SKM-1 treated with dmso at 0.1 percent for 144 hours (cell line): ENCODE results near the gene CBARP.
A peak's percentile ranks its signal among the peaks of the same experiment; 100 is the strongest.
"Not testable (repeated sequence)": the region's sequence is repeated elsewhere in the genome, so short reads cannot be mapped to it uniquely, and the experiment has no call there.

Experiments
- DNase-seq: peaks from one replicate; lab custom pipeline; 2025; ENCODE audit not compliant: unreplicated experiment; lab: John Stamatoyannopoulos, UW

The CBARP gene

DNA sequence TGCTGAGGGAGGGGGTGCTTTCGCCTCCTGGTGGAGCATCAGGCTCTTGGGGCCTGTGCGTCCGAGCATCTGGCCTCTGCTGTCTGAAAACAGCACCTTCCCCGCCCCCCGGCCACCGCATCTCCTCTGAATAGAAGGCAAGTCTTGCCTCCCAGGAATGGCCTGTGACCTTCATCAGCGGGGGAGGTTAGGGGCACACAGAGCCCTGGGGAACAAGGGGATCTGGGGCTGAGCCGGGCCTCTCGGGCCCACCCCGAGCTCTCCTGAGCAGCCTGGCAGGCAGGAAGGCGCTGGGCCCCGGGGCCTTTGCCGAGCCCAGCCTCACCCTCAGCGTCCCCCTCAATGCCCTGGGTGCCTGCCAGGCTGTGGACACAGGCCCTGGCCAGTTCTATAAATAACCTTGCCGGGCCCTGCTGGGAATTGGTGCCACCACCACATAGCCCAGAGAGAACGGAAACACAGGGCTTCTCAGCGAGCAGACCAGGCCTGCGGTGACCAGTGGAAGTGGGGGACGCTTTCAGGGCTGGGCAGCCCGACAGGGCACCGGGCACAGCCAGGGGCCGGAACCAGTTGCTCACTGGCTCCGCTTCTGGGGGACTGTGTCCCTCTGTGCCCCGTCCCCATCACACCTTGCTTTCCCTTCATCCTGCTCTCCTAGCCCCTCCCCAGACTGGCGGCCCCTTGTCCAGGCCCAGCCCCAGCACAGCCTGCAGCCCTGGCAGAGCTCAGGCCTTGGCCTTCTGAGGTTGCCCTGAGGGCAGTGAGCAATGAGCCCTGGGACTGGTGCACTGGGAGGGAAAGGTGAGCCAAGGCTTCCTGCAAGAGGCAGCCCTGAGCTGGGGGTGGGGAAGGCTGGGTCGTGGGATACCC is 22.7 kb downstream of the CBARP start:
- DNase-seq: no peak

DNA sequence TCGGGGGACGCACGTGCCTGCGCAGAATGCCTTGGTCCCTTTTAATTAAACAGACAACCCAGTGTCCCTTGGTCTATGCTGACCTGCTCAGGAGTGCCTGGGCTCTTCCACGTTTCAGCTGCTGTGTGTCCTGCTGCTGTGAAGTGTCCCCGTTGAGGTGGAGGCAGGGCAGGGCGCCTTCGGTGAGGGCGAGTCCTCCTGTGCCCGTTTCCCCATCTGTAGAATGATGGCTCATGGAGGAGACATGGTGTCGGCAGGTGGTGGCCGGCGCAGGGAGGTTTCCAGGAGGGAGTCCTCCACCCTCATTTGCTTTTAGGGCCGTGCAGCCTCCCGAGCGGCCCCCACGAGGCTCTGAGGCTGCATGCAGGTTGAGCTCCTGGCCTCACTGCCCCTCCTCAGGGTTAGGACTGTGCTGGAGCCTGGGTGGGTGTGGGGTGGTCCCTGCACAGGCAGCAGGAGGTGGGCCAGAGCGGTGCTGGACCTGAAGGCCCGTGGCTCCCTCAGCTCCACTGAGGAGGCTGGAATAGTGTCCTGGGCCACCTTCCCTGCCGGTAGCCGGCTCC is 23.4 kb downstream of the CBARP start:
- no peak for DNase-seq

DNA sequence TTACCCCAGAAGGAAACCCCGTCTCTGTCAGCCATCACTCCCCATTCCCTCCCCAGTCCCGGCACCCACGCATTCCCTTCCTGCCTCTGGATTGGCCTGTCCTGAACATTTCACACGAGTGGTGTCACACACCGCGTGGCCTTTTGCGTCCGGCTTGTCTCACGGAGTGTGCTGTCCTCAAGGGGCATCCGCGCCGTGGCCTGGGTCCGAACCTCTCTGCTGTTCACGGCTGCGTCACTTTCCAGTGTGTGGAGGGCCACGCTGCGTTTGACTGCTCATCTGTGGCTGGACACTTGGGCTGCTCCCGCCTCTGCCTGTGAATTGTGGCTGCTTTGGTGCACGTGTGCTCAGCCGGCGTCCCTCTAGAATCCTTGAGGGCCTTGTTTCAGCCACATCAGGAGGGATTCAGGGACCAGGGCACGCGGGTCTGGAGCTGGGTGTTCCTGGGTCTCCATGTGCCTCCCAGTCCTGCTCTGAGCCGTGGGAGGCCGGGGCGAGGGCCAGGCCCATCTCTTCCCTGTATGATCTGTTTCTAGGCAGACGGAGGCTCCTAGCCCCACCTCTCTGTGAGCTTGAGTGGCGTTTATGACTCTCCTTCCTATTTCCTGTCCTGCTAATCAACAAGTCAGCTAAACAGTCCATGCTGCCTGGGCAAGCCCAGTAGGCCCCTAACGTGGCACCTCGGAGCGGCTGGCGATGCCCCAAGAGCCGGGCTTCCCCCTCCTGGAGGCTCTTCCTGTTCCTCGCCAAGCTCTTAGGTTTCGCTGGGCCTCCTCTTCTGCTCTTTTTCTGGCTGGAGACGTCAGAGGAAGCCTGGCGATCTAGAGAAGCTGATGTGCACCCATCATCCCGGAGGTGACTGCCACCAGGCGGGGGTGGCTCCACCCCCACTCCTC is 24.2 kb downstream of the CBARP start:
- no peak for DNase-seq

DNA sequence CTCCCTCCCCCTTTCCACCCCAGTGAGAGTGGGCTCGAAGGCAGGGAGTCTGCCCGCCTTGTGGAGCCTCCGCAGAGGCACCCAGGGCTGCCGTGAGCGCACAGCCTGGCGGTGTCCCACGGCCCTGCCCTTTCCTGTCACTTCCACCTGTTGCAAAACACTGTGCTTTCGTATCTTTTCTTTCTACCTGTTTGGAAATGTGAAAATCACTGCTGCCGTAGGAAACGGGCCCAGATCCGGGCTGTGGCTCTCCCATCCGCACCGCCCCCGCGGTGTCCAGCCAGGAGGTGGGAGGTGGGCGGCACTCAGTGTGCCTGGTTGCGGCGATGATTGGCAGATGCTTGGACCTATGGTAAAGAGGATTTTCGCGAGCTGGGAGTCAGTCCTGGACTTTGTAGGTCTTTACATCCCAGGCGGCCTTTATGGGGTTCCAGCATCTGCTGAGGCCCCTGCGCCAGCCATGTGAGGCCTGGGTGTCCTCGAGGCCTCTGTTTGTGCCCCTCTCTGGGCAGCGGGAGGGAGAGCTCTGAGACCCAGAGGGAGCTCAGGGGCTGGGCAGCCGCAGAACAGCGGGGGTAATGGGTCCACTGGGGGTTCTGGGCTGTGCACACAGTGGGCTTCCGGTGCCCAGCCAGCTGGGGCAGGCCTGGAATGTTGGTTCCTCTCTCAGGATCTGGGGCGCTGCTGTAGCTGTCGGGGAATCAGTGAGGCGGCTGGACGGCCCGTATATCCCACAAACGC is 26.1 kb downstream of the CBARP start:
- no peak for DNase-seq

DNA sequence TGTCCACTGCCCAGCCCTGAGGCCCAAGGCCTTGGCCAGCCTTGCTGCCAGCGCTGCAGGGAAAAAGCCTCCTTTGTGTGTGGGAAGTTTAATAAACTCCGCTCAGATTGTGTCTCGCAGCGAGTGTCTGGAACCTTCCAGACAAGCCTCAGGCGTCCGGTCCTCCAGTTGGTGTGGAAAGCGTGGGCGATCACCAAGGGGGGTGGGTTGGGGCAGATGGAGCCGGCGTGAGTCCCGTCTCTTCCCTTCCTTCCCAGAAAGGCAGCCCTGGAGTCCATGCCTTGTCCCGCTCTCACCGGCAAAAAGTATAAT is 27.6 kb downstream of the CBARP start:
- DNase-seq: no peak

DNA sequence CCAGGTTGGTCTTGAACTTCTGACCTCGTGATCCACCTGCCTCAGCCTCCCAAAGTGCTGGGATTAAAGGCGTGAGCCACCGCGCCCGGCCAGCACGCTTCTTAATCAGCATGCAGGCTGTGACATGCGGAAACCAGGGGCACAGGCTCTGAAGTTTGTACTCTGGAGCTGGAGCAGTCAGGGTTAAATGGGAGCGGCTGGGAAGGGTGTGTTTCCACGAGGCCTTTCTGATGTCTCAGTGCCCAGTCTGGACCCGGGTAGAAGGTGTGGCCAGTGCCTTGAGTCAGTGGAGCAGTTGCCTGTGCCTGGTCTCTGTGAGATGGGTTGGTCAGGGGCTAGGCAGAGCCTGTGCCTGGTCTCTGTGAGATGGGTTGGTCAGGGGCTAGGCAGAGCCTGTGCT is 29.0 kb downstream of the CBARP start:
- not testable (repeated sequence) for DNase-seq

DNA sequence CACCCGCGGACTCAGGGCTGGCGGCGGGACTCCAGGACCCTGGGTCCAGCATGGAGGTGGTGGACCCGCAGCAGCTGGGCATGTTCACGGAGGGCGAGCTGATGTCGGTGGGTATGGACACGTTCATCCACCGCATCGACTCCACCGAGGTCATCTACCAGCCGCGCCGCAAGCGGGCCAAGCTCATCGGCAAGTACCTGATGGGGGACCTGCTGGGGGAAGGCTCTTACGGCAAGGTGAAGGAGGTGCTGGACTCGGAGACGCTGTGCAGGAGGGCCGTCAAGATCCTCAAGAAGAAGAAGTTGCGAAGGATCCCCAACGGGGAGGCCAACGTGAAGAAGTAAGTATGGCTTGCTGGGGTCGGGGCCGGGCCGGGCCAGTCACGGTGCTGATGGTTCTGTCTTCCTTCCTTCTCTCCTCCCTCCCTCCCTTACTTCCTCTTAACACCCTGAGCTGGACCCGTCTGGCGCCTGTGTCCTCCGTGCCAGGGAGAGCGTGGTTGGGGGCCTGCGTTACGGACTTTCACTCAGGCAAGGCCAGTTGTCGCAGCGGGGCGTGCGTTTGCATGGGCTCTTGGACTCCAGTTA is 30.8 kb downstream of the CBARP start:
- DNase-seq: peak; percentile 41

DNA sequence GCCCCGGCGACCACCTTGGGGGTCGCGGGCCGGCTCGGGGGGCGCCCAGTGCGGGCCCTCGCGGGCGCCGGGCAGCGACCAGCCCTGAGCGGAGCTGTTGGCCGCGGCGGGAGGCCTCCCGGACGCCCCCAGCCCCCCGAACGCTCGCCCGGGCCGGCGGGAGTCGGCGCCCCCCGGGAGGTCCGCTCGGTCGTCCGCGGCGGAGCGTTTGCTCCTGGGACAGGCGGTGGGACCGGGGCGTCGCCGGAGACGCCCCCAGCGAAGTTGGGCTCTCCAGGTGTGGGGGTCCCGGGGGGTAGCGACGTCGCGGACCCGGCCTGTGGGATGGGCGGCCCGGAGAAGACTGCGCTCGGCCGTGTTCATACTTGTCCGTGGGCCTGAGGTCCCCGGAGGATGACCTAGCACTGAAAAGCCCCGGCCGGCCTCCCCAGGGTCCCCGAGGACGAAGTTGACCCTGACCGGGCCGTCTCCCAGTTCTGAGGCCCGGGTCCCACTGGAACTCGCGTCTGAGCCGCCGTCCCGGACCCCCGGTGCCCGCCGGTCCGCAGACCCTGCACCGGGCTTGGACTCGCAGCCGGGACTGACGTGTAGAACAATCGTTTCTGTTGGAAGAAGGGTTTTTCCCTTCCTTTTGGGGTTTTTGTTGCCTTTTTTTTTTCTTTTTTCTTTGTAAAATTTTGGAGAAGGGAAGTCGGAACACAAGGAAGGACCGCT is 31.5 kb downstream of the CBARP start:
- no peak for DNase-seq

DNA sequence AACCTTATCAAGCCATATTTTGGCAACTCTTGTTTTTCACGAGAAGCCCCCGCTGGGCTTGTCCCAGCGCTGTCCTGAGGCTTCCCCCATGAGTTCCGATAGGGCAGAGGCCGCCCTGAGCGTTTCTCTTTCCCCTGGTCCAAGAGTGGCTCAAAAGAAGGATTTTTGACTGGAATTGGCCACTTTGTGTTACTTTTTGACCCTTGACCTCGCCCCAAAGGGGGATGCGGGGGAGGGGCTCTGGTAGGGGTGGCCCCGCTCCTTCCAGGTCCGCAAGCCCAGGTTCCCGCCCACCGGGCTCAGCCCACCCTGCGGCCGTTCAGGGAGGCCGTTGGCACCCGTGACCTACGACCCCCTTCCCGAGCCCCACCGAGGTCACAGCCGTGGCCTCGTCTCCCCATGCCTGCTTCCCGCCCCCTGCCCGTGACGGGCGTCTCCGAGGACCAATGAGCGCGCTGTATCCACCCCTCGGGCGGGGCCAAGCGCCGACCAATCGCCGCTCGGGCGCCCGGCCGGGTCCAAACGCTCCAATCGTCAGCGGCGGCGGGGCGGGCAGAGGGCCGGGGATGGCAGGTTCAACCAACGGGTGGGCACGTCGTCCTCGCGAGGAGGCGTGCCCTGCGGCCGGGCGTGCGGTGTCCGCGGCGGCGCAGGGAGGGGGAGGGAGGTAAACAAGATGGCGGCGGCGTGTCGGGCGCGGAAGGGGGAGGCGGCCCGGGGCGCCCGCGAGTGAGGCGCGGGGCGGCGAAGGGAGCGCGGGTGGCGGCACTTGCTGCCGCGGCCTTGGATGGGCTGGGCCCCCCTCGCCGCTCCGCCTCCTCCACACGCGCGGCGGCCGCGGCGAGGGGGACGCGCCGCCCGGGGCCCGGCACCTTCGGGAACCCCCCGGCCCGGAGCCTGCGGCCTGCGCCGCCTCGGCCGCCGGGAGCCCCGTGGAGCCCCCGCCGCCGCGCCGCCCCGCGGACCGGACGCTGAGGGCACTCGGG is 32.4 kb downstream of the CBARP start, which contains the start of gene STK11:
TSS of gene STK11 (plus strand) at position 665 of the 986 bp plus-strand sequence. CDS start 1,136 bp downstream, outside the sequence.
- DNase-seq: peak; percentile 93

DNA sequence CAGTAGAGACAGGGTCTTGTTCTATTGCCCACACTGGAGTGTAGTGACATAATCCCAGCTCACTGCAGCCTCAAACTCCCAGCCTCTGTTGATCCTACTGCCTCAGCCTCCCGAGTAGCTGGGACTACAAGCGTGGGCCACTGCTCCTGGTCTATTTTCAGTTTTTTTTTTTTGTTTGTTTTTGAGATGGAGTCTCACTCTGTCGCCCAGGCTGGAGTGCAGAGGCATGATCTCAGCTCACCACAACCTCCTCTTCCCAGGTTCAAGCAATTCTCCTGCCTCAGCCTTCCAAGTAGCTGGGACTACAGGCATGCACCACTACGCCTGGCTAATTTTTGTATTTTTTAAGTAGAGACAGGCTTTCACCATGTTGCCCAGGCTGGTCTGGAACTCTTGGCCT is 37.2 kb downstream of the CBARP start:
- DNase-seq: not testable (repeated sequence)

DNA sequence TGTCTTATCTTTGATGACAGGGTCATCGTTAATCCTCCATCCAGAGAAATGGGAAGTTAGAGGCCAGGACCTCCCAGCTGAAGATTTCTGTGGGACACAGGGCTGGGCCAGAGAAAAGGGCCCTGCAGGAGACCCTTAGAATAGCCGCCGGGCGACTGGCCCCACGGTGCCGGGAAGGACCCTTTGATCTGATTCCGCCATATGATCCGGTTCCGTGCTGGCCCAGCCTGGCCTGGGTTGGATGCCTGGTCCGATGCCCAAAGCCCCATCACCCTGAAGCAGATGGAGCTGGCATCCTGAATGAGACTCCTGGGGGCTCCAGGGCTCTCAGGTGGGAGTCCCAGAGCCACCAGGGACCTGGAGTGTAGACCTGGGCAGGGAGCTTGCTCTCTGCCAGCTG is 38.3 kb downstream of the CBARP start:
- no peak for DNase-seq

DNA sequence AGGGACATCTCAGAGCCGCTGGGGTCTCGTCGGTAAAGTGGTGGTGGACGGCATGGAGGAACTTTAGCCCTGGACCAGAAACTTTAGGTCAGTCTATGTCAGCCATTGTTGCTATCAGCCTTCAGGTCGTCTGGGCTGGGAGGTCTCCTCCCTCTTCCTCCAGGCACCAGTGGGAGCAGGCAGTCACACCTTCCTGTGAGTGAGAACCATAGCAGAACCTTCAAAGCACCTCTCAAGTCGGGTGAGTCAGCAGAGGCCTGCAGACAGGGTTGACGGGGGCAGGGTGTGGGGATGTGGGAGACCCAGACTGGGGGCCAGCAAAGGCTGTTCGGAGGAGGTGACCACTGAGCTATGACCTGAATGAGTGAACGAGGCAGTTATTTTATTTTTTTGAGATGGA is 48.4 kb downstream of the CBARP start:
- no peak for DNase-seq

DNA sequence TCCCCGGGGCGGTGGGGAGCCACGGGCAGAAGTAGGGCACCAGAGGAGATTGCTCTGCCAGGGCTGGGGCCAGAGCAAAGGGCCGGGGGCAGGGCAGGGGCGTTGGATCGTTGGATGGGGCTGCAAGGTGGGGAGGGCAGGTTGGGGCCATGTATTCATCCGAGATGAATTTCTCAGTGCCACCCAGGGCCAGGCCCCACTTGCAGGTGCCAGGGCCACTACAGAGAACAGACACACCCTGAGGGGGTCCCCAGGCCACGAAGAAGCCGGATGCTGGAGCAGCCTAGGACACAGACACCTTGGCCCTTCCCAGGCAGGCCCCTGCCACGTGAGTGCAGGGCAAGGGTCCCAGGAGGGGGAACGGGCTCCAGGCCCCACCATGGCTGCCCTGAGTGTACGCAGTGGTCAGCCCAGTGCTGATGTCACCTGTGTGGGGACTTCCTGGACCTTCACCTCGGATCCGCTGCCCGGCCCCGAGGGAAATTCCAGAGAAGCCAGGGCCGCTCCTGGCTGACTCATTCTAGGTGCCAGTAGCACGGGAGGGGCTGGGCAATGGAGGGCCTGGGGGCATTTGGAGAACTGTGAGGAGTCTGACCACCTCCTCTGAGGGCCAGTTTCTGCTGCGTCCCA is 54.1 kb downstream of the CBARP start:
- no peak for DNase-seq

DNA sequence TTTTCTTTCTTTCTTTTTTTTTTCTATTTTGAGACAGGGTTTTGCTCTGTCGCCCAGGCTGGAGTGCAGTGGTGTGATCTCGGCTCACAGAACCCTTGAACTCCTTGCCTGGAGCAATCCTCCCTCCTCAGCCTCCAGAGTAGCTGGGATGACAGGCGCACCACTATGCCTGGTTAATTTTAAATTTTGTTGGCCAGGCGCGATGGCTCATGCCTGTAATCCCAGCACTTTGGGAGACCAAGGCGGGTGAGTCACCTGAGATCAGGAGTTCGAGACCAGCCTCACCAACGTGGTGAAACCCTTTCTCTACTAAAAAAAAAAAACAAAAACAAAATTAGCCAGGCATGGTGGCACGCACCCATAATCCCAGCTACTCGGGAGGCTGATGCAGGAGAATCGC is 55.1 kb downstream of the CBARP start:
- DNase-seq: no peak

DNA sequence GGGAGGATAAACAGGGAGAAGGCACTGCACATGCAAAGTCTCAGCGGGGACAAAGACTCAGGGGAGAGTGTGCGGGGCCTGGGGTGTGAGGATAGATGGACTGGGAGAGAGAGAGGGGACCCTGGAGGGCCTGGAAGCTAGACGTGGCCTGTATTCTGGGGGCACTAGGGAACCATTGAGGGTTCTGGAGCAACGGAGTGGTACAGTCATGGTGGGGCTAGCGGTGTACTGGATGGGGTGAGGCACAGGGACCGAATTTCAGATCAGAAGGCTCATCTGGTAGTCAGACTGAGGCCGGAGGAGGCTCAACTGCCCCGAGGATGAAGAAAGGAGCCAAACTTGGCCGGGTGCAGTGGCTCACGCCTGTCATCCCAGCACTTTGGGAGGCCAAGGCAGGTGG is 55.7 kb downstream of the CBARP start:
- no peak for DNase-seq

DNA sequence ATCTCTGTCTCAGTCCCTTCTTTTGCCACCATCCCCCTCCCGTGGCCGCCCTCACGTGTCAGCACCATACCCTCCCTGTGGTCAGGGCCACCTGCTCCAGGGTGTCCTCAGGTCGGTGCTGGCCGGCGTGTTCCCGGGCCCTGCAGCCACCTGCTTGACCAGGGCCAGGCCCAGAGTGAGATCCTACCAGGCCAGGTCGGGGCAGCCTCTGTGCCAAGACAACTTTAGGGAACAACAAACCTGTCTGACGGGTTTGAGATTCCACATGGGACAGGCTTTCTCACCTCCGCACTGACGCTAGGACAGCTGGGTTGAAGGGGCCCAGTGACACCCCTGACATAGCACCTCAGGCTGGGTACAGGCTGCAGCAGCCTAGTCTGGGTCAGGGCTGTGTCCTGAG is 56.2 kb downstream of the CBARP start:
- no peak for DNase-seq
